Endothelial cell of umbilical vein (primary cell): ENCODE measurements around the gene ASIP. TPM values are rescaled to one million over a fixed set of nuclear protein-coding genes. Genes with fewer than 3 reads are reported as not detected.

Experiments used
- BruUV-seq: library from RNA; stranded (reverse); fragments of 400-500 nt; replicated peaks from 2 replicates; lab custom pipeline; 2021; lab: Mats Ljungman, UMichigan
- CTCF ChIA-PET: fragments of 300-600, 350-600 bp; sonication (Branson Sonifier 250); formaldehyde crosslinking; loops from one replicate; lab custom pipeline; 2021; ENCODE audit warnings: antibody characterized with exemption, inconsistent platforms; lab: Charles Lee
- POLR2A ChIA-PET: fragments of 300-600, 350-600 bp; sonication (Branson Sonifier 250); formaldehyde crosslinking; loops from one replicate; lab custom pipeline; 2021; ENCODE audit warnings: antibody characterized with exemption, inconsistent platforms; lab: Charles Lee
- DNase-seq: peaks from one replicate; pipeline ENCODE4 v3.0.0-alpha.2; 2011; ENCODE audit warnings: low read depth, low spot score
- FAIRE-seq: peaks from 2 replicates; lab custom pipeline; 2011; peaks lifted over from hg19 to GRCh38; lab: Jason Lieb, UNC
- H2AFZ ChIP-seq: 2 replicates; pipeline ENCODE4 v1.6.0; 2012; ENCODE audit warnings: low read depth, low read length, control low read depth, inconsistent platforms
- H3K27ac ChIP-seq: 2 replicates; pipeline ENCODE4 v1.5.1; 2011; ENCODE audit warnings: low read depth, mild to moderate bottlenecking, control low read depth, low read length, moderate library complexity; ENCODE audit not compliant: insufficient read depth
- H3K27me3 ChIP-seq, 2 experiments: 2 replicates each; pipeline versions ENCODE4 v1.6.0 to v1.6.1; 2011; ENCODE audit warnings: low read length in 2 of 2, mixed read lengths in 1 of 2; ENCODE audit not compliant: control insufficient read depth in 2 of 2, insufficient read depth in 2 of 2
- H3K36me3 ChIP-seq, 2 experiments: 2 replicates in 1 of 2; 3 replicates in 1 of 2; pipeline ENCODE4 v1.5.1; 2011; ENCODE audit warnings: low read length in 2 of 2, mild to moderate bottlenecking in 1 of 2, moderate library complexity in 1 of 2; ENCODE audit not compliant: control insufficient read depth in 2 of 2, insufficient read depth in 2 of 2; ENCODE audit errors: extremely low read depth in 1 of 2
- H3K4me1 ChIP-seq: 3 replicates; pipeline ENCODE4 v1.5.1; 2011; ENCODE audit warnings: mild to moderate bottlenecking, low read length; ENCODE audit not compliant: control insufficient read depth, insufficient read depth; ENCODE audit errors: extremely low read depth
- H3K4me2 ChIP-seq: 2 replicates; pipeline ENCODE4 v1.6.1; 2011; ENCODE audit warnings: low read length, control low read depth, mixed read lengths; ENCODE audit not compliant: insufficient read depth
- H3K4me3 ChIP-seq, 3 experiments: fragments of 200-600 bp in 1 of 3; sonication (generic), shearing (Covaris generic) in 1 of 3; replicated peaks in 1 of 3; 2 replicates each; pipeline ENCODE4 v1.5.1; 2011 to 2016; ENCODE audit warnings: control low read depth in 3 of 3, low read length in 3 of 3, mild to moderate bottlenecking in 2 of 3, inconsistent platforms in 1 of 3, low read depth in 1 of 3, moderate library complexity in 1 of 3; ENCODE audit not compliant: insufficient read depth in 1 of 3
- H3K79me2 ChIP-seq: 2 replicates; pipeline ENCODE4 v1.6.0; 2012; ENCODE audit warnings: low read length, inconsistent platforms; ENCODE audit not compliant: control insufficient read depth, insufficient read depth
- H3K9ac ChIP-seq: replicated peaks from 2 replicates; pipeline ENCODE3; 2011; ENCODE audit warnings: low read length, control low read depth; ENCODE audit not compliant: insufficient read depth; ENCODE audit errors: extremely low read depth
- H3K9me1 ChIP-seq: replicated peaks from 3 replicates; pipeline ENCODE4 v1.6.0; 2011; ENCODE audit warnings: mild to moderate bottlenecking, low read length; ENCODE audit not compliant: control insufficient read depth, insufficient read depth; ENCODE audit errors: extremely low read depth
- H3K9me3 ChIP-seq: replicated peaks from 2 replicates; pipeline ENCODE4 v1.5.1; 2012; ENCODE audit warnings: low read length, inconsistent platforms; ENCODE audit not compliant: control insufficient read depth, insufficient read depth
- H4K20me1 ChIP-seq: replicated peaks from 2 replicates; pipeline ENCODE3; 2011; ENCODE audit warnings: mild to moderate bottlenecking, low read length; ENCODE audit not compliant: control insufficient read depth, insufficient read depth; ENCODE audit errors: extremely low read depth
- CTCF ChIP-seq, 2 donors: IDR thresholded peaks; 1 replicate in 1 of 2; 2 replicates in 1 of 2; pipeline ENCODE4 v1.5.1; 2011; ENCODE audit warnings: low read length in 2 of 2, mild to moderate bottlenecking in 2 of 2, moderate library complexity in 2 of 2, control low read depth in 1 of 2, inconsistent platforms in 1 of 2, low read depth in 1 of 2; ENCODE audit not compliant: insufficient read depth in 1 of 2; ENCODE audit errors: extremely low read depth in 1 of 2
- EZH2 ChIP-seq: IDR thresholded peaks from 2 replicates; pipeline ENCODE4 v1.6.1; 2012; ENCODE audit warnings: borderline replicate concordance, low read depth, mild to moderate bottlenecking, moderate library complexity, low read length, inconsistent platforms; ENCODE audit not compliant: severe bottlenecking
- FOS ChIP-seq: IDR thresholded peaks from 2 replicates; pipeline ENCODE4 v1.6.1; 2011; ENCODE audit warnings: mild to moderate bottlenecking, low read length, moderate library complexity, borderline replicate concordance; ENCODE audit not compliant: insufficient read depth
- GATA2 ChIP-seq: IDR thresholded peaks from 2 replicates; pipeline ENCODE4 v1.7.0; 2011; ENCODE audit warnings: low read depth, mild to moderate bottlenecking, moderate library complexity, mixed read lengths, low read length; ENCODE audit not compliant: insufficient read length, insufficient read depth
- JUN ChIP-seq: IDR thresholded peaks from 2 replicates; pipeline ENCODE4 v1.6.1; 2011; ENCODE audit warnings: borderline replicate concordance, low read depth; ENCODE audit not compliant: insufficient read length, insufficient read depth
- MAX ChIP-seq: IDR thresholded peaks from 2 replicates; pipeline ENCODE4 v1.6.1; 2011; ENCODE audit not compliant: insufficient read depth, insufficient read length
- POLR2A ChIP-seq: IDR thresholded peaks from 2 replicates; pipeline ENCODE4 v1.6.1; 2012; ENCODE audit warnings: low read depth, mild to moderate bottlenecking, control low read depth, low read length
- POLR2AphosphoS5 ChIP-seq: IDR thresholded peaks from 2 replicates; pipeline ENCODE4 v1.6.1; 2012; ENCODE audit warnings: low read depth, mild to moderate bottlenecking, control low read depth, low read length, moderate library complexity; ENCODE audit not compliant: insufficient read depth
- dilution Hi-C: fragments of 300-500 bp; cut with MboI; formaldehyde crosslinking; loops from one replicate; pipeline ENCODE4 v1.15.0; 2019; ENCODE audit warnings: low sequenced_read_pairs; ENCODE audit not compliant: extremely low pct_ligation_motif_present
- intact Hi-C: fragments of 100-400 bp; cut with micrococcal nuclease; formaldehyde crosslinking; loops from one replicate; pipeline ENCODE4 v1.10.0; 2022
- polyA plus RNA-seq, 4 experiments: library from polyadenylated mRNA; depleted of rRNA in 3 of 4; stranded (reverse) in 3 of 4; unstranded in 1 of 4; fragments of >200 nt; gene quantifications; 2 replicates each; pipeline versions ENCODE4 v1.2.1 to v1.2.3, GENCODE V29; 2011 to 2012; ENCODE audit warnings: missing spikeins in 1 of 4
- total RNA-seq: library from RNA; stranded (reverse); gene quantifications from 2 replicates; pipeline ENCODE4 v1.2.3, GENCODE V29; 2021

Gene ASIP
- total and polyA plus RNA-seq, 2 donors (not counting 3 experiments of a cell fraction or from before 2014, with no cell fraction given) = not detected

GRCh38 chr20:34233687-34234086 is 7.5 kb upstream of the ASIP start:
- no peaks in the 10 kb centered on the region for H3K36me3 ChIP-seq
- ChIA-PET CTCF (interaction anchor here (1.0 to 1.4 kb wide), 2 partner anchors 17 to 21 kb away, joined by 4 read pairs; no protein-coding TSS in a partner anchor), POLR2A (no interaction called here)
- intact Hi-C loops = no loop called here
- H3K4me3 ChIP-seq = no peak overlapping the region
- H3K9ac ChIP-seq = no peak overlapping the region
- no peak for TF ChIP-seq CTCF (IDR thresholded peaks at IDR 0.05; ENCODE audit: extremely low read depth in 1 of 2, insufficient read depth in 1 of 2, low read depth in 1 of 2, low read length in 2 of 2)
- no peak for TF ChIP-seq POLR2A
- TF ChIP-seq EZH2 = no peak
- TF ChIP-seq POLR2AphosphoS5 = no peak
- no peak for TF ChIP-seq GATA2
- no peak for TF ChIP-seq FOS
- TF ChIP-seq JUN = no peak
- TF ChIP-seq MAX = no peak
- H3K9me3 ChIP-seq = no peaks in the 10 kb centered on the region
- no peaks in the 10 kb centered on the region for H4K20me1 ChIP-seq
- no peaks in the 10 kb centered on the region for H3K4me1 ChIP-seq
- H3K4me2 ChIP-seq = no peak overlapping the region
- H3K79me2 ChIP-seq = no peaks in the 10 kb centered on the region
- no TSS peak for BruUV-seq
- FAIRE-seq = no peak
- peaks cover 10% of the 10 kb centered on the region in 2 experiments for H3K27me3 ChIP-seq
- no peaks in the 10 kb centered on the region for H3K9me1 ChIP-seq
- no peak for DNase-seq
- no peak overlapping the region for H3K27ac ChIP-seq
- no peak overlapping the region for H2AFZ ChIP-seq
- dilution Hi-C loops = no loop called here
